GM21515 (cell line): ENCODE measurements around the gene ADGRD2.

ENCODE experiments used
- ATAC-seq: cut with Tn5 transposase; IDR thresholded peaks from one replicate; pipeline ENCODE4 v1.9.1; 2021; ENCODE audit not compliant: unreplicated experiment

Gene ADGRD2

GRCh38 chr9:124436320-124436719 lies 13.9 kb upstream of the ADGRD2 start:
- no peak for ATAC-seq

- no peak for ATAC-seq
Measured at GRCh38 chr9:124437086-124437485, 13.2 kb upstream of the ADGRD2 start.

- no peak for ATAC-seq
Measured at GRCh38 chr9:124438091-124438490, 12.2 kb upstream of the ADGRD2 start.

- ATAC-seq = no peak
Measured at GRCh38 chr9:124439086-124439485, 11.2 kb upstream of the ADGRD2 start.

- no peak for ATAC-seq
Measured at GRCh38 chr9:124439686-124440243, 10.5 kb upstream of the ADGRD2 start.

- no peak for ATAC-seq
Measured at GRCh38 chr9:124440786-124441185, 9.5 kb upstream of the ADGRD2 start.

GRCh38 chr9:124441291-124441690 lies 9.0 kb upstream of the ADGRD2 start:
- ATAC-seq = no peak

GRCh38 chr9:124442379-124442778 lies 7.9 kb upstream of the ADGRD2 start:
- ATAC-seq = no peak

- no peak for ATAC-seq
Measured at GRCh38 chr9:124442826-124443225, 7.4 kb upstream of the ADGRD2 start.

GRCh38 chr9:124443625-124444024 lies 6.6 kb upstream of the ADGRD2 start:
- no peak for ATAC-seq

GRCh38 chr9:124444166-124444565 lies 6.1 kb upstream of the ADGRD2 start:
- no peak for ATAC-seq

GRCh38 chr9:124447297-124447661 lies 3.0 kb upstream of the ADGRD2 start:
- no peak for ATAC-seq

GRCh38 chr9:124448019-124448418 lies 2.2 kb upstream of the ADGRD2 start:
- ATAC-seq = no peak

- ATAC-seq = no peak
Measured at GRCh38 chr9:124449381-124450151, 685 bp upstream of the ADGRD2 start.

- no peak for ATAC-seq
Measured at GRCh38 chr9:124450931-124451661, 845 bp downstream of the ADGRD2 start.

- ATAC-seq = no peak
Measured at GRCh38 chr9:124452326-124452725, 2.1 kb downstream of the ADGRD2 start.

GRCh38 chr9:124452841-124453585 lies 2.8 kb downstream of the ADGRD2 start:
- ATAC-seq = no peak

GRCh38 chr9:124453586-124454191 lies 3.4 kb downstream of the ADGRD2 start:
- ATAC-seq = no peak

- ATAC-seq = no peak
Measured at GRCh38 chr9:124454296-124454695, 4.0 kb downstream of the ADGRD2 start.

- no peak for ATAC-seq
Measured at GRCh38 chr9:124454791-124455443, 4.7 kb downstream of the ADGRD2 start.

- no peak for ATAC-seq
Measured at GRCh38 chr9:124455820-124456219, 5.6 kb downstream of the ADGRD2 start.
